Loucy (cell line): Measurements from ENCODE around the gene BCKDHB.

Experiments used
- H2AFZ ChIP-seq: fragments of 200-600 bp; sonication (generic); 2 replicates; pipeline ENCODE4 v1.6.0; 2016; ENCODE audit warnings: antibody characterized with exemption, mild to moderate bottlenecking, low read length, moderate library complexity
- H3F3A ChIP-seq: fragments of 200-600 bp; 2 replicates; pipeline ENCODE4 v1.6.0; 2016; ENCODE audit warnings: antibody characterized with exemption, low read depth, mild to moderate bottlenecking
- H3K27me3 ChIP-seq: fragments of 200-600 bp; sonication (generic); 2 replicates; pipeline ENCODE4 v1.6.1; 2014; ENCODE audit warnings: low read length, mild to moderate bottlenecking; ENCODE audit not compliant: insufficient read depth, poor library complexity, severe bottlenecking
- H3K36me3 ChIP-seq: fragments of 200-600 bp; sonication (generic); 2 replicates; pipeline ENCODE4 v1.6.1; 2016; ENCODE audit warnings: low read length; ENCODE audit not compliant: insufficient read depth
- H3K4me1 ChIP-seq: fragments of 200-600 bp; sonication (generic); 2 replicates; pipeline ENCODE4 v1.5.1; 2014; ENCODE audit warnings: low read length, mild to moderate bottlenecking; ENCODE audit not compliant: insufficient read depth, poor library complexity, severe bottlenecking
- H3K4me2 ChIP-seq: fragments of 200-600 bp; sonication (generic); 2 replicates; pipeline ENCODE4 v1.6.0; 2014; ENCODE audit warnings: antibody characterized with exemption, low read length, low read depth, mild to moderate bottlenecking; ENCODE audit not compliant: poor library complexity, severe bottlenecking
- H3K4me3 ChIP-seq: fragments of 200-600 bp; sonication (generic); 2 replicates; pipeline ENCODE4 v1.5.1; 2014; ENCODE audit warnings: low read length, mild to moderate bottlenecking, mixed read lengths; ENCODE audit not compliant: poor library complexity, severe bottlenecking
- H3K79me2 ChIP-seq: fragments of 200-600 bp; sonication (generic); 2 replicates; pipeline ENCODE4 v1.6.1; 2014; ENCODE audit warnings: low read length; ENCODE audit not compliant: insufficient read depth
- H3K9ac ChIP-seq: fragments of 200-600 bp; sonication (generic); 2 replicates; pipeline ENCODE4 v1.6.0; 2014; ENCODE audit warnings: mild to moderate bottlenecking, low read depth, low read length, moderate library complexity; ENCODE audit not compliant: poor library complexity, severe bottlenecking
- H3K9me2 ChIP-seq: fragments of 200-600 bp; sonication (generic); replicated peaks from 2 replicates; pipeline ENCODE4 v1.6.1; 2016; ENCODE audit warnings: low read depth, low read length, mixed read lengths
- H3K9me3 ChIP-seq: fragments of 200-600 bp; sonication (generic); 2 replicates; pipeline ENCODE4 v1.6.1; 2014; ENCODE audit warnings: mild to moderate bottlenecking, antibody characterized with exemption, low read length, low read depth; ENCODE audit not compliant: insufficient read depth
- H4K20me1 ChIP-seq: fragments of 200-600 bp; sonication (generic); 2 replicates; pipeline ENCODE4 v1.6.0; 2014; ENCODE audit warnings: antibody characterized with exemption, low read length, mild to moderate bottlenecking; ENCODE audit not compliant: insufficient read depth, poor library complexity, severe bottlenecking
- CTCF ChIP-seq: fragments of 200-600 bp; sonication (generic); conservative IDR thresholded peaks from 2 replicates; pipeline ENCODE4 v1.5.1; 2014; ENCODE audit warnings: mild to moderate bottlenecking, antibody characterized with exemption, low read length
- EZH2phosphoT487 ChIP-seq: fragments of 200-600 bp; IDR thresholded peaks from 2 replicates; pipeline ENCODE4 v1.6.1; 2018; ENCODE audit warnings: antibody characterized with exemption, mild to moderate bottlenecking, moderate library complexity, borderline replicate concordance

BCKDHB gene

GRCh38 chr6:80233262-80233661 is 126.8 kb downstream of the BCKDHB start:
- Histone ChIP-seq H3K36me3 (no peaks in the 10 kb centered on the region), H4K20me1 (no peaks in the 10 kb centered on the region), H2AFZ (no peak overlapping the region), H3F3A (no peaks in the 10 kb centered on the region), H3K4me3 (no peak overlapping the region), H3K9me2 (no peaks in the 10 kb centered on the region), H3K4me2 (no peak overlapping the region), H3K79me2 (no peaks in the 10 kb centered on the region), H3K9ac (no peak overlapping the region), H3K4me1 (no peaks in the 10 kb centered on the region), H3K9me3 (no peaks in the 10 kb centered on the region), H3K27me3 (no peaks in the 10 kb centered on the region)
- no peak for TF ChIP-seq EZH2phosphoT487
- no peak for TF ChIP-seq CTCF

- Histone ChIP-seq H3K79me2 (no peaks in the 10 kb centered on the region), H3K27me3 (no peaks in the 10 kb centered on the region), H3K9me2 (no peaks in the 10 kb centered on the region), H3K4me1 (no peaks in the 10 kb centered on the region), H4K20me1 (no peaks in the 10 kb centered on the region), H2AFZ (no peak overlapping the region), H3K9ac (no peak overlapping the region), H3K4me2 (no peak overlapping the region), H3K9me3 (no peaks in the 10 kb centered on the region), H3K36me3 (no peaks in the 10 kb centered on the region), H3K4me3 (no peak overlapping the region), H3F3A (no peaks in the 10 kb centered on the region)
- TF ChIP-seq CTCF (no peak), EZH2phosphoT487 (no peak)
Observed at GRCh38 chr6:80233958-80234357, 127.5 kb downstream of the BCKDHB start.

GRCh38 chr6:80234401-80234800 is 127.9 kb downstream of the BCKDHB start:
- no peaks in the 10 kb centered on the region for H3K9me2 ChIP-seq
- no peaks in the 10 kb centered on the region for H3K27me3 ChIP-seq
- no peak for TF ChIP-seq CTCF
- TF ChIP-seq EZH2phosphoT487: no peak
- no peak overlapping the region for H2AFZ ChIP-seq
- no peaks in the 10 kb centered on the region for H3F3A ChIP-seq
- H4K20me1 ChIP-seq: no peaks in the 10 kb centered on the region
- no peaks in the 10 kb centered on the region for H3K36me3 ChIP-seq
- H3K4me1 ChIP-seq: no peaks in the 10 kb centered on the region
- no peak overlapping the region for H3K4me2 ChIP-seq
- no peak overlapping the region for H3K9ac ChIP-seq
- H3K4me3 ChIP-seq: no peak overlapping the region
- H3K79me2 ChIP-seq: no peaks in the 10 kb centered on the region
- no peaks in the 10 kb centered on the region for H3K9me3 ChIP-seq
